HUES64 (cell line): ENCODE results near the gene SPATS1.
"Not testable (repeated sequence)": the region's sequence is repeated elsewhere in the genome, so short reads cannot be mapped to it uniquely, and the experiment has no call there.

Experiments used
- H3K27ac ChIP-seq: 2 replicates; pipeline ENCODE4 v1.7.0; 2013; ENCODE audit warnings: low read depth, low read length, inconsistent platforms
- H3K27me3 ChIP-seq: 2 replicates; pipeline ENCODE4 v1.6.1; 2013; ENCODE audit warnings: mild to moderate bottlenecking, low read length; ENCODE audit not compliant: insufficient read depth
- H3K36me3 ChIP-seq: 2 replicates; pipeline ENCODE4 v1.6.1; 2013; ENCODE audit warnings: mild to moderate bottlenecking, low read length; ENCODE audit not compliant: insufficient read depth
- H3K4me1 ChIP-seq: 2 replicates; pipeline ENCODE4 v1.6.1; 2013; ENCODE audit warnings: mild to moderate bottlenecking, low read length, moderate library complexity; ENCODE audit not compliant: insufficient read depth
- H3K4me3 ChIP-seq: 2 replicates; pipeline ENCODE4 v1.5.1; 2013; ENCODE audit warnings: mild to moderate bottlenecking, low read length, moderate library complexity
- H3K9ac ChIP-seq: 2 replicates; pipeline ENCODE4 v1.6.1; 2013; ENCODE audit warnings: mild to moderate bottlenecking, low read depth, low read length
- H3K9me3 ChIP-seq: 2 replicates; pipeline ENCODE4 v1.6.1; 2013; ENCODE audit warnings: low read depth, low read length; ENCODE audit not compliant: insufficient read depth
- WGBS: fragments of 150-250, 120-280 bp; methylation state at CpG from one replicate; pipeline ENCODE4 v1.1.7; 2013; ENCODE audit warnings: missing lambda C conversion rate; 5-methylcytosine and 5-hydroxymethylcytosine counted together

The SPATS1 gene

DNA sequence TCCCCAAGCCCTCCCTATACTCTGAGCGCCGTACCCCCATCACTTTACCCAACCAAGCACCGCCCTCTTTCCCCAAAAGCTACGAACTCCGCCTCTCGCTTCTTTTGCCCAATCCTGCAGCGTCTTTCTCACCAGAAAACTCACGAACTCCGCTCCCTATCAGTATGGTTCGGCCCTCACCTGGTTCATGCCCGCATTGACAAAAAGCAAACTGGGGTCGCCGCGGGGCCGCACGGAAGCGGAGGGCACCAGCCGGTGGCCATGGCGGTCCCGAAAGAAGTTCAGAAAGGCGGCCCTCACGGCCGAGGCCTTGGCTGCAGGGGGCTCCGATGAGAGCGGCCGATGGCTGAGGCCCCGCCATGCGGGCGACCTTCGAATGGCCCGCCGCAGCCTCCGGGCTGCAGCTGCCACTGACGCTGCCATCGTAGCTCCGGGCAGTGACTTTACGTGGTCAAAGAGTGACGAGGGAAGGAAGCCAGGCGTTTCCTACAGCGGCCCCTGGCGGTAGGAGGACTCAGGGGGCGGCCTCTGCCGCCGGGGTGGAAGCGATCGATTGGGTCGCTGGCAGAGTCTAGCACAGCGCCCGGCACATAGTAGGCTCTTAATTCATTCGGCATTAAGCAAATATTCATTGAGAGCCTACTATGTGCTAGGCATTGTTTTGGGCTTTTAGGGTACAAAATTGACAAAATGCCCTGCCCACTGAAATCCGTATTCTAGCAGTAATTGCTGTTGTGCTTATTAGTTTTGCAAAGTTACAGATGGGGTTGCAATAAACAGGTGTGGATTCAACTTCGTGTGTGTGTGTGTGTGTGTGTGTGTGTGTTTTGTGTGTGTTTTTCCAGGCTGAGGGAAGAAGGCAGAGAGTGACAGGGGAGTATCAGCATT, 29.3 kb upstream of the SPATS1 start, which contains the start of gene AARS2:
Gene AARS2 (minus strand): TSS at position 447 of the 888 bp plus-strand sequence. CDS start 24 bp downstream, at position 423.
- H3K4me3 ChIP-seq = peak within 1 kb of the TSS; percentile 83
- no peaks in the 10 kb centered on the region for H3K27me3 ChIP-seq
- peak within 1 kb of the TSS; percentile 85 for H3K27ac ChIP-seq
- H3K9ac ChIP-seq = peak within 1 kb of the TSS; percentile 94
- WGBS = 4% methylated on average over 52 of the region's 52 CpGs
- H3K4me1 ChIP-seq = no peaks in the 10 kb centered on the region
- no peaks in the 10 kb centered on the region for H3K9me3 ChIP-seq
- peaks cover 35% of the 10 kb centered on the region for H3K36me3 ChIP-seq

- H3K27me3 ChIP-seq, H3K9ac ChIP-seq, H3K27ac ChIP-seq, H3K4me1 ChIP-seq, H3K4me3 ChIP-seq, H3K9me3 ChIP-seq: not testable (repeated sequence)
- 96% methylated on average over 8 of the region's 8 CpGs for WGBS
- H3K36me3 ChIP-seq = peaks cover 23% of the 10 kb centered on the region
Observed at GRCh38 chr6:44314657-44315056, 27.8 kb upstream of the SPATS1 start.

DNA sequence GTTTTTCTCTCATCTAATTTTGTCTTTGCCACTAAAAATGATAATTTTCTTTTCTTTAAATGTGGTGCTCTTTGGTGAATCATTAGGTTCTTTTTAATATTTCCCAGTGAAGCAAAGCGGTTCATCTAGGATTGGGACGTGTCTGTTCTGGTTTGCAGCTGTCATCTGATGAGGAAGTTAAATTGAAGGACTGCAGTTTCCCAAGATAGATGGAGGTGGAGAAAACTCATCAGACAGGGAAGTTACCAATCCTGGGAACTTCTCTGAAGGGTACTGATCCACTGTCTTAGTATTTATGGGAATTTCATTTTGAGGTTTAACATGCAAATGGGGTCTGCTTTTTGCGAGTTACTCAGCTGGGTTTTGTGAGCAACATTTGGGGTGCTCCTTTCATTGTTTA, 26.9 kb upstream of the SPATS1 start:
- H3K27ac ChIP-seq = no peak overlapping the region
- H3K9ac ChIP-seq = no peak overlapping the region
- no peak overlapping the region for H3K4me3 ChIP-seq
- H3K36me3 ChIP-seq = peaks cover 15% of the 10 kb centered on the region
- 91% methylated on average over 3 of the region's 3 CpGs for WGBS
- H3K27me3 ChIP-seq = peaks cover 4% of the 10 kb centered on the region; the same call in 1 of the 2 replicates
- no peaks in the 10 kb centered on the region for H3K9me3 ChIP-seq
- no peaks in the 10 kb centered on the region for H3K4me1 ChIP-seq

GRCh38 chr6:44315951-44316350, 26.5 kb upstream of the SPATS1 start:
- Histone ChIP-seq H3K4me1 (no peaks in the 10 kb centered on the region), H3K36me3 (peaks cover 10% of the 10 kb centered on the region), H3K9ac (no peak overlapping the region), H3K9me3 (no peaks in the 10 kb centered on the region), H3K27ac (no peak overlapping the region), H3K4me3 (no peak overlapping the region), H3K27me3 (peaks cover 4% of the 10 kb centered on the region; the same call in 1 of the 2 replicates)
- 89% methylated on average over 5 of the region's 5 CpGs for WGBS

DNA sequence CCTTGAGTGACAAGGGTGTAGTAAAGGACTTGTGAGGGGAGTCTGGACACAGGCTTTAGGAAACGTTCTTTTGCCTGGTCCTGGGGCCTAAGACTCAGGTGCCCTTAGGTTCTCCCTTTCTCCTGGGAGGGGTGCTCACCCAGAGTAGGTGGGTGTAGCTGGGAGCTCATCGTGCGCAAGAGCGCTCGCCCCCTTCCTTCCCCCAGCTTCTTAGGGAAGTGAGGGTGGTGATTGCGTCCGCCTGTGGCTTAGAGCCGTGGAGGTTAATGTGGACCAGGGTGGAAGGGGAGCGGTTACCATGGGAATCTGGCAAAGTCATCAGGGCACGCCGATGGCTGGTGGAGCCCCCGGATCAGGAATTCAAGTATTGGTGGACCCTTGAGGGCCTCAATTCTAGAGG, 26.0 kb upstream of the SPATS1 start:
- Histone ChIP-seq H3K9me3 (no peaks in the 10 kb centered on the region), H3K4me1 (no peaks in the 10 kb centered on the region), H3K9ac (no peak overlapping the region), H3K27me3 (peaks cover 4% of the 10 kb centered on the region; the same call in 1 of the 2 replicates), H3K4me3 (no peak overlapping the region), H3K27ac (no peak overlapping the region), H3K36me3 (peaks cover 5% of the 10 kb centered on the region)
- WGBS = 91% methylated on average over 12 of the region's 12 CpGs

DNA sequence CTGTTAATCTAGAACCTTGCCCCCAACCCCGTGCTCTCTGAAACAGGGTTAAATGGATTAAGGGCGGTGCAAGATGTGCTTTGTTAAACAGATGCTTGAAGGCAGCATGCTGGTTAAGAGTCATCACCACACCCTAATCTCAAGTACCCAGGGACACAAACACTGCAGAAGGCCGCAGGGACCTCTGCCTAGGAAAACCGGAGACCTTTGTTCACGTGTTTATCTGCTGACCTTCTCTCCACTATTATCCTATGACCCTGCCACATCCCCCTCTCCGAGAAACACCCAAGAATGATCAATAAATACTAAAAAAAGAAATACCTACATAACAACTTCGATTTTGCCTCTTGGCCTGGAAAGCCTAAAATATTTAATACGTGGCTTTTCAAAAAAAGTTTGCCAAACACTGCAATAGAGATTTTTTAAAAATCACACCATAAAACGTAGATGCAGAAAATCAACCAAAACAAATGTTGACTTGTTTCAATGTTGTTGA, 25.3 kb upstream of the SPATS1 start:
- not testable (repeated sequence) for H3K27ac ChIP-seq, H3K4me3 ChIP-seq, H3K9ac ChIP-seq, H3K36me3 ChIP-seq, H3K4me1 ChIP-seq, H3K9me3 ChIP-seq, H3K27me3 ChIP-seq
- 74% methylated on average over 8 of the region's 9 CpGs for WGBS

- Histone ChIP-seq H3K4me1 (no peaks in the 10 kb centered on the region), H3K27me3 (peaks cover 4% of the 10 kb centered on the region; the same call in 1 of the 2 replicates), H3K9ac (no peak overlapping the region), H3K4me3 (no peak overlapping the region), H3K27ac (no peak overlapping the region), H3K9me3 (no peaks in the 10 kb centered on the region), H3K36me3 (no peaks in the 10 kb centered on the region)
- WGBS = 85% methylated on average over 3 of the region's 3 CpGs
Observed at GRCh38 chr6:44321210-44321609, 21.2 kb upstream of the SPATS1 start.

GRCh38 chr6:44327096-44327495, 15.4 kb upstream of the SPATS1 start:
- Histone ChIP-seq H3K9me3 (no peaks in the 10 kb centered on the region), H3K9ac (no peak overlapping the region), H3K27me3 (no peaks in the 10 kb centered on the region)

GRCh38 chr6:44327760-44328159, 14.7 kb upstream of the SPATS1 start:
- Histone ChIP-seq H3K9me3 (no peaks in the 10 kb centered on the region), H3K4me3 (no peak overlapping the region), H3K9ac (no peak overlapping the region), H3K36me3 (no peaks in the 10 kb centered on the region), H3K27ac (peak overlapping the region; percentile 55; the same call in 1 of the 2 replicates), H3K4me1 (peaks cover 9% of the 10 kb centered on the region), H3K27me3 (no peaks in the 10 kb centered on the region)
- 56% methylated on average over 2 of the region's 2 CpGs for WGBS

More at GRCh38 chr6:44327096-44327495, 15.4 kb upstream of the SPATS1 start:
- peaks cover 9% of the 10 kb centered on the region for H3K4me1 ChIP-seq
- no peaks in the 10 kb centered on the region for H3K36me3 ChIP-seq
- no peak overlapping the region for H3K4me3 ChIP-seq
- no peak overlapping the region for H3K27ac ChIP-seq

DNA sequence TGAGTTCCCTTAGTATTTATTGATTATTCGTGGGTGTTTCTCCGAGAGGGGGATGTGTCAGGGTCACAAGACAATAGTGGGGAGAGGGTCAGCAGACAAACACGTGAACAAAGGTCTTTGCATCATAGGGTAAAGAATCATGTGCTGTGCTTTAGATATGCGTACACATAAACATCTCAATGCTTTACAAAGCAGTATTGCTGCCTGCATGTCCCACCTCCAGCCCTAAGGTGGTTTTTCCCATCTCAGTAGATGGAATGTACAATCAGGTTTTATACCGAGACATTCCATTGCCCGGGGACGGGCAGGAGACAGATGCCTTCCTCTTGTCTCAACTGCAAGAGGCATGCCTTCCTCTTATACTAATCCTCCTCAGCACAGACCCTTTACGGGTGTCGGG, 14.2 kb upstream of the SPATS1 start:
- H3K27me3 ChIP-seq, H3K36me3 ChIP-seq, H3K4me1 ChIP-seq, H3K9ac ChIP-seq, H3K27ac ChIP-seq, H3K9me3 ChIP-seq: not testable (repeated sequence)
- 30% methylated on average over 3 of the region's 9 CpGs for WGBS
- 0 out of 2 replicates have a peak overlapping the region, but pooled peaks have one; percentile 26 for H3K4me3 ChIP-seq

GRCh38 chr6:44329858-44330257, 12.6 kb upstream of the SPATS1 start:
- Histone ChIP-seq H3K9me3 (no peaks in the 10 kb centered on the region), H3K36me3 (no peaks in the 10 kb centered on the region), H3K4me1 (peaks cover 9% of the 10 kb centered on the region), H3K4me3 (no peak overlapping the region), H3K27me3 (no peaks in the 10 kb centered on the region), H3K27ac (no peak overlapping the region), H3K9ac (no peak overlapping the region)
- 75% methylated on average over 5 of the region's 5 CpGs for WGBS
